GM12878 (cell line): ENCODE results near the gene SIRT5. TPM values are rescaled to one million over a fixed set of nuclear protein-coding genes. Genes with fewer than 3 reads are reported as not detected.

Experiments
- CREM ChIP-seq: IDR thresholded peaks from 2 replicates; pipeline ENCODE4 v1.6.1; 2014; ENCODE audit warnings: antibody characterized with exemption, low read depth
- CUX1 ChIP-seq: IDR thresholded peaks from 2 replicates; pipeline ENCODE4 v1.6.1; 2012; ENCODE audit warnings: improper control_type of control experiment, low read depth, low read length; ENCODE audit not compliant: insufficient replicate concordance
- DPF2 ChIP-seq: fragments of 450-650 bp; IDR thresholded peaks from 2 replicates; pipeline ENCODE4 v1.6.1; 2017; ENCODE audit warnings: mild to moderate bottlenecking
- EGR1 ChIP-seq, 2 experiments: IDR thresholded peaks; 1 replicate in 1 of 2; 2 replicates in 1 of 2; pipeline ENCODE4 v1.6.1; 2011 to 2012; ENCODE audit warnings: low read depth in 2 of 2, low read length in 2 of 2, borderline replicate concordance in 1 of 2, mild to moderate bottlenecking in 1 of 2, moderate library complexity in 1 of 2
- JUND ChIP-seq: IDR thresholded peaks from 2 replicates; pipeline ENCODE4 v1.6.1; 2012; ENCODE audit warnings: low read depth, mild to moderate bottlenecking, low read length, improper control_type of control experiment, moderate library complexity
- NFXL1 ChIP-seq: fragments of 450-650 bp; IDR thresholded peaks from 2 replicates; pipeline ENCODE4 v1.6.1; 2017; ENCODE audit warnings: antibody characterized with exemption, mild to moderate bottlenecking, borderline replicate concordance
- NFYA ChIP-seq: IDR thresholded peaks from 2 replicates; pipeline ENCODE4 v1.6.1; 2011; ENCODE audit warnings: low read depth, mild to moderate bottlenecking, low read length, improper control_type of control experiment, borderline replicate concordance
- PAX5 ChIP-seq: IDR thresholded peaks from 2 replicates; pipeline ENCODE4 v1.6.1; 2011; ENCODE audit warnings: low read depth, low read length, borderline replicate concordance
- POU2F2 ChIP-seq: IDR thresholded peaks from 3 replicates; pipeline ENCODE4 v1.6.1; 2011; ENCODE audit warnings: low read depth, mild to moderate bottlenecking, low read length, borderline replicate concordance
- PRDM15 ChIP-seq: fragments of 450-650 bp; formaldehyde crosslinking; IDR thresholded peaks from 2 replicates; pipeline ENCODE4 v1.4.0; 2020; ENCODE audit warnings: mild to moderate bottlenecking, moderate library complexity
- RBBP5 ChIP-seq: fragments of 200-600 bp; sonication (generic); conservative IDR thresholded peaks from 2 replicates; pipeline ENCODE4 v1.6.1; 2016
- RELB ChIP-seq: fragments of 450-650 bp; IDR thresholded peaks from 2 replicates; pipeline ENCODE4 v1.6.1; 2017; ENCODE audit warnings: low read depth, mild to moderate bottlenecking, moderate library complexity
- TAF1 ChIP-seq: IDR thresholded peaks from 2 replicates; pipeline ENCODE4 v1.6.1; 2011; ENCODE audit warnings: mild to moderate bottlenecking, low read depth, low read length, borderline replicate concordance
- ZNF217 ChIP-seq: fragments of 450-650 bp; IDR thresholded peaks from 2 replicates; pipeline ENCODE4 v1.6.1; 2017; ENCODE audit warnings: antibody characterized with exemption, mild to moderate bottlenecking
- ZNF24 ChIP-seq: fragments of 450-650 bp; IDR thresholded peaks from 2 replicates; pipeline ENCODE4 v1.6.1; 2017; ENCODE audit warnings: antibody characterized with exemption, mild to moderate bottlenecking
- ZZZ3 ChIP-seq: IDR thresholded peaks from 2 replicates; pipeline ENCODE4 v1.6.1; 2011; ENCODE audit warnings: low read depth; ENCODE audit not compliant: control insufficient read depth, insufficient read length
- polyA plus RNA-seq, 11 experiments: library from polyadenylated mRNA; depleted of rRNA in 4 of 11; unstranded in 6 of 11; stranded (reverse) in 5 of 11; fragments of >200 nt; fragmentation: Nextera tagmentation in 4 of 11; fragmentation: Illumina TruSeq in 1 of 11; extraction: Ambion mirVana in 4 of 11; extraction: Trizol in 1 of 11; gene quantifications; 1 replicate in 1 of 11; 2 replicates in 10 of 11; pipeline versions ENCODE4 v1.2.1 to v1.2.3, GENCODE V29; 2011 to 2016; ENCODE audit warnings: inconsistent platforms in 2 of 11, missing spikeins in 2 of 11, low read depth in 1 of 11
- total RNA-seq, 4 experiments: library from RNA; depleted of rRNA in 3 of 4; stranded (reverse); fragments of >200 nt in 3 of 4; fragmentation: Illumina TruSeq in 1 of 4; extraction: Trizol in 1 of 4; gene quantifications; 2 replicates each; pipeline versions ENCODE4 v1.2.1 to v1.2.3, GENCODE V29; 2013 to 2021

Gene SIRT5
- total and polyA plus RNA-seq, 10 of the 15 experiments (the other 5 are each of a cell fraction or from before 2014, with no cell fraction given) = 1.7 to 12.4 (median 10.0) TPM

- TF ChIP-seq TAF1 (peak; percentile 98), NFXL1 (no peak), CUX1 (no peak), ZNF217 (no peak), DPF2 (peak; percentile 75; the same call in 1 of the 2 replicates), EGR1 (IDR thresholded peaks at IDR 0.05; ENCODE audit: borderline replicate concordance in 1 of 2, low read depth in 2 of 2, low read length in 2 of 2) (peak; percentile 74 to 86), RELB (peak; percentile 81), PRDM15 (CRISPR knock-in tag) (no peak), ZZZ3 (no peak), ZNF24 (peak; percentile 58; the same call in 1 of the 2 replicates), PAX5 (no peak), JUND (no peak), POU2F2 (peak; percentile 83; the same call in 2 of the 3 replicates), RBBP5 (peak; percentile 33; the same call in 1 of the 2 replicates), CREM (peak; percentile 73), NFYA (no peak)
Observed at GRCh38 chr6:13614926-13615791, 40.8 kb downstream of the SIRT5 start, which contains the start of gene NOL7 (continued).
